ENCODE measurements around the gene ICA1L.
"Not testable (repeated sequence)": the region's sequence is repeated elsewhere in the genome, so short reads cannot be mapped to it uniquely, and the experiment has no call there.

Gene ICA1L

GRCh38 chr2:202871300-202872141 lies at the start of gene ICA1L:
ICA1L (minus strand) TSS chr2:202871766; CDS start chr2:202829009, 42,757 bp downstream.
- DNase-seq (ENCODE audit: low read depth): peak; percentile 40

DNA sequence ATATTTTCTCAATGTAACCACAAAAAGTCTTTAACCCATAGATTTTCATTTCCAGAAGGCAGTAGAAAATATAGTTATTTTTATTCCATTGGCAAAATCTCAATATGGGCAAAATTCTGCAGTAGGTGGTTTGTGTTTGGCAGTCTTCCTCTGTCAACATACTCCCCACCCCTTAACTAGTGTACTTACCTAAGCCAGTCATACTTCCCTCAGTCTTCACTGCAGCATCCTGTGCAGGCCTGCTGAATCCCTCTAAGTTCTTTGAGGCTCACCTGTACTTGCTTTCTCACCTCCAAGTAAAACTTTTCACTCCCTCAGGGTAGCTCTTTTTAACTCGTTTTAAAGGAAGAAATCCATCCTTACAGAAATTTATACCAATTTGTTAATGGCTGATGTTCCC lies 47.3 kb upstream of the ICA1L start:
- DNase-seq (ENCODE audit: low read depth): no peak

DNA sequence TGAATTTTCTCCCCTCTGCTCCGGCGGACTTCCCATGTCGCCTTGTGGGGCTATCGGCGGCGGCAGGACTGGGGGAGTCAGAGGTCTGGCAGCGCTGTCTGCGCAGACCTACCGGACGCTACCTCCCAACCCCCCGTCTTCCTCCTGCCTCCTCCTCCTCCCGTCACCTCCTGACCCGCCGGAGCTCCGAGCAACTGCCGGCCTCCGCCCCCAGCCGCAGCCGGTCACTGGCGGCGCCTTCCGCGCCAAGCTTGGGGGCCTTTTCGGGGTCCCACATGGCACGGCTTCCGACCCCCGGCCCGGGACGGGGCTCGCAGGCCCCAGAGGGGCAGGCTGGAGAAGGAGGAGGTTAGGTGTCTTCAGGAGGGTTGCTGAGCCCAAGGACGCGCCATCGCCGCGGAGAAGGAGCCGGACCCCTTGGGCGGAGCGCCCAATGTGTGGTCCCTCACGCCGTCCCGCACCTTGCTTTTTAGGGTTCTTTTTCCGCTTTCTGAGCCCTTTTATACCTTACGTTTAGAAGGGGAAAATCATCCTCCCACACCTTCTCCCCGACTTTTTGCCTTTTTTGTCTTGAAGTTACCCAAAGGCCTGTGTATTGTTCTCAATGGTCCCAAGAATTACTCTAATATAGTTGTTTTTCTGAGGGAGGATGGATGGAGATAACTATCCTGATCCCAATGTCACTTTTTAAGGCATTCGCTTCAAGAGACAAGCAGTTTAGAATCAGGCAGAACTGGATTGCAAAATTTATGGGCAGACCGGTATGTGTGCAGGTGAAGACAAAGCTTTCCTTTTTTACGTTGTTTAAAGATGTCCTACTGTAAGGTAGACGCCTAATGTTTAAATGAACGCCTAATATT lies 41.0 kb upstream of the ICA1L start:
- DNase-seq (ENCODE audit: low read depth): not testable (repeated sequence)

DNA sequence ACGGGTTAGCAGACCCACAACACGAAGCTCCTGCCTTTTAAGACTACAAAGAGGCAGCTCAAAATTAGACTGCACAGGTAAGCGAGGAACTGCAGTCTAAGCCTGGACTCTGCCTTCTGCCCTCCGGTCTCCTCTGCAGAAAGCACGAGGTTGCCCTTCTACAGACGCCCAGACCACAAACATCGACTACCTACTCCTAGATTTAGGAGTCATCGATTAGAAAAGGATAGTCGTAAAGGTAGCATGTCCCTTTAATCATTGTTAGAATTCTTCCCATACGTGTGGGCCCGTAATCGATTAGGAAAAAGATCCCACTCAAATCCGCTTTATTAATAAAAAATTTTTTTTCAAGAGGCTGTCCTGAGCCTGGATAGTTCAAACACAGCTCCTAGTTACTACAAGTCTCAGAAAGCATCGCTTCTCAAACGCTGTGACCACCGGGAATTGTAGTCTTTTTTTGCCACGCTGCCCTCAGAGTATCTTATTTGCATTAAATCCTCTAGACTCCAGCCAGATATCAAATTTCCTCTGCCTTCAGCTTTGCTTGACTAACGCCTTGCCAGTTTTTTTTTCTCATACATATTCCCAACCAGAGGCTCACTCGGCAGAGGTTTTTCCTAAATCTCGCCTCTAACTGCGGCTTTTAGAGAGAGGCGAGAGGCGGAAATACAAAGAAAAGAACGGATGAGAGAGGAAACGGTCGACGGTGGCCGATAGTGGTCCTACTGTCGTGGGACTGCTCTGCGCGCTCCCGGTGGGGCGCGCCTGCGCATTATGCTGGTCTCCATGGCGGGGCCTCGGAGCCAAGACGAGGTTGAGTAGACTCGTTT lies 40.2 kb upstream of the ICA1L start, which contains the start of the genes CARF and WDR12:
Gene CARF, plus strand, starts transcription at position 764 of the 830 bp plus-strand sequence. CDS start 29,628 bp downstream, outside the sequence.
Gene WDR12, minus strand, starts transcription at position 162 of the 830 bp plus-strand sequence. CDS start 197 bp downstream, outside the sequence.
- peak; percentile 93 for DNase-seq (ENCODE audit: low read depth)

DNA sequence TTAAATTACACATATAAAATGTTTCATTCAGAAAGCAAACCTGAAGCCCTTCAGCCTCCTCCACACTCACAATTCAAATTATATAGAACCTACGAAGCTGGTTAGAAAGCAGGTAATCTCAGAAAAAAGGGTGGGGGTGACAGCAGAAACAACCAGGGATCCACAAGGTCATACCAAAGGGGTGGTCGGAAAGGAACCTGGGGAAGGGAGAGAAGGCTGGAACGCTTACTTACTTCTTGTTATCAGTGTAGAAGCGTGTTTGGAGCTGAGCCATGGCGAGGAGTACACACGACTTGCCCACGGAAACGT lies 39.6 kb upstream of the ICA1L start:
- no peak for DNase-seq (ENCODE audit: low read depth)

- DNase-seq (ENCODE audit: low read depth): no peak
Observed at GRCh38 chr2:202910698-202911097, 39.1 kb upstream of the ICA1L start.

- not testable (repeated sequence) for DNase-seq (ENCODE audit: low read depth)
Observed at GRCh38 chr2:202910250-202910649, 38.7 kb upstream of the ICA1L start.

- DNase-seq (ENCODE audit: low read depth): no peak
Observed at GRCh38 chr2:202909394-202910192, 38.0 kb upstream of the ICA1L start.

DNA sequence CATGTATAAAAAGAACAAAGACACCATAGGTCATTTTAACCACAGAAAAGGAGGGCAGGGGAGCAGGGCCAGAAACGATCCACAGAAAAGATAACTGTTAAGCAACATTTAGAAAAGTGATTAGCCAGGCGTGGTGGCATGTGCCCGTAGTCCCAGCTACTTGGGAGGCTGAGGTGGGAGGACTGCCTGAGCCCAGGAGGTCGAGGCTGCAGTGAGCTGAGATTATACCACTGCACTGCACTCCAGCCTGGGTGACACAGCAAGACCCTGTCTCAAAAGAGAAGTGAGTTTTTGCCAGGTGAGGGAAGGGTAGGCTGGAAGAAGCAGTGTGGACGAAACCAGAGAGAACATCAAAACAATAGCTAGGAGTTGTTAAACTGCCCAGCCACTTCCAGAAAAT lies 36.6 kb upstream of the ICA1L start:
- DNase-seq (ENCODE audit: low read depth): no peak

DNA sequence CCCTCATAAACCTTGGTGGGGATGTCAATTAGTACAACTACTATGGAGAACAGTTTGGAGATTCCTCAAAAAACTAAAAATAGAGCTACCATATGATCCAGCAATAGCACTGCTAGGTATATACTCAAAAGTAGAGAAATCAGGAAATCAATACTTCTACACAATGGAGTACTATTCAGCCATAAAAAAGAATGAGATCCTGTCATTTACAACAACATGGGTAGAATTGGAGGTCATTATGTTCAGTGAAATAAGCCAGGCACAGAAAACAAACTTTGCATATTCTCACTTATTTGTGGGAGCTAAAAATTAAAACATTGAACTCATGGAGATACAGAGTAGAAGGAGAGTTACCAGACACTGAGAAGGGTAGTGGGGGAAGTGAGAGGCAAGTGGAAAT lies 33.9 kb upstream of the ICA1L start:
- DNase-seq (ENCODE audit: low read depth): not testable (repeated sequence)

DNA sequence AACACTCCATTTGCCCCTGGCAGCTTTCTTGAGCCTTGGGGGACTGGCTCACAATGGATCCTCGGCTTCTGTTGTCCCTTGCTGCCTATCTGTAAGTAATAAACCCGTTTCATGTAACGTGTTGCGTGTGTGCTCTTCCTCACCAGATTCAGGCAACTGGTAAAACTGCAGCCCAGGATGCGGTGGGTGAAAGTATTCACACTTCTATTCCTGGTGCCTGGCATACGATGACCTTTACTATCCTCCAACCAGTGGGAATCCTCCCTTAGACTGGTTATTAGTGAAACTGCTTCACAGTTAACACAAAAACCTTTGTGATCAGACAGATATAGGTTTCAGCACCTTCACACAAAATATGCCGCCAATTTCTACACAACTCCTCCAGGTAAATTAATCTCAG lies 13.6 kb upstream of the ICA1L start:
- no peak for DNase-seq (ENCODE audit: low read depth)

GRCh38 chr2:202883987-202884675 lies 12.6 kb upstream of the ICA1L start:
- DNase-seq (ENCODE audit: low read depth): no peak

- DNase-seq (ENCODE audit: low read depth): no peak
Observed at GRCh38 chr2:202881570-202881969, 10.0 kb upstream of the ICA1L start.

GRCh38 chr2:202877699-202878098 lies 6.1 kb upstream of the ICA1L start:
- no peak for DNase-seq (ENCODE audit: low read depth)

GRCh38 chr2:202870431-202871299 lies 901 bp downstream of the ICA1L start:
- no peak for DNase-seq (ENCODE audit: low read depth)

DNA sequence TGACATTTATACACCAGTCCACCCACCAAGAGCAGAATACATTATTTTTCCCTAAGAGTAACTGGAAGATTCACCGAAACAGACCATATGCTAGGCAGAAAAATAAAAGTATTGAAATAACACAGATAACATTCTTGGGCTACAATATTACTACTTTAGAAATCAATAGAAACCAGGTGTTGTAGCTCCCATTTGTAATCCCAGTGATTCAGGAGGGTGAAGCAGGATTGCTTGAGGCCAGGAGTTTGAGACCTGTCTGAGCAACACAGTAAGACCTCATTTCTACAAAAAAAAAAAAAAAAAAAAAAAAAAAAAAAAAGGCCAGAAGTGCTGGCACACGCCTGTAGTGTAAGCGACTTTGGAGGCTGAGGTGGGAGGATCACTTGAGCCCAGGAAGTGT lies 9.6 kb downstream of the ICA1L start:
- DNase-seq (ENCODE audit: low read depth): no peak

GRCh38 chr2:202858601-202859000 lies 13.0 kb downstream of the ICA1L start:
- DNase-seq (ENCODE audit: low read depth): no peak

DNA sequence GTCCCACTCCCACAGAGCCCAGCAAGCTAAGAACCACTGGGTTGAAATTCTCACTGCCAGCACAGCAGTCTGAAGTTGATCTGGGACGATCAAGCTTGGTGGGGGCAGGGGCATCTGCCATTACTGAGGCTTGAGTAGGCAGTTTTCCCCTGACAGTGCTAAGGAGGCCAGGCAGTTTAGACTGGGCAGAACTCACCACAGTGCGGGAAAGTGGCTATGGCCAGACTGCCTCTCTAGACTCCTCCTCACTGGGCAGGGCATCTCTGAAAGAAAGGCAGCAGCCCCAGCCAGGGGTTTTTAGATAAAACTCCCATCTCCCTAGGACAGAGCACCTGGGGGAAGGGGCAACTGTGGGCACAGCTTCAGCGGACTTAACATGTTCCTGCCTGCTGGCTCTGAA lies 22.2 kb downstream of the ICA1L start:
- DNase-seq (ENCODE audit: low read depth): not testable (repeated sequence)

DNA sequence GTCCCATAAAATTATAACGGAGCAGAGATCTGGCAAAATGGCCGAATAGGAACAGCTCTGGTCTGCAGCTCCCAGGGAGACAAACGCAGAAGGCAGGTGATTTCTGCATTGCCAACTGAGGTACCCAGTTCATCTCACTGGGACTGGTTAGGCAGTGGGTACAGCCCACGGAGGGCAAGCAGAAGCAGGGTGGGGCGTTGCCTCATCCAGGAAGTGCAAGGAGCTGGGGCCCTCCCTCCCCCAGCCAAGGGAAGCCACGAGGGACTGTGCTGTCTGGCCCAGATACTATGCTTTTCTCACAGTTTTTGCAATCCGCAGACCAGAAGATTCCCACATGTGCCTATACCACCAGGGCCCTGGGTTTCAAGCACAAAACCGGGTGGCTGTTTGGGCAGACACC lies 22.8 kb downstream of the ICA1L start:
- no peak for DNase-seq (ENCODE audit: low read depth)
